ENCODE measurements around the gene TMF1. TPM values are rescaled to one million over a fixed set of nuclear protein-coding genes. Genes with fewer than 3 reads are reported as not detected.

TMF1 gene
- total and polyA plus RNA-seq, 2 of the 8 experiments (the other 6 are each of a cell fraction or from before 2014, with no cell fraction given), result 1.4 to 18.3 TPM

GRCh38 chr3:69009559-69010410 lies 42.3 kb downstream of the TMF1 start:
- no peak overlapping the region for H2BK12ac ChIP-seq (ENCODE audit: low read depth, low read length)
- DNase-seq (ENCODE audit: low read depth in 1 of 2, low spot score in 2 of 2) (peak in 1 of 2 experiments; percentile 63), FAIRE-seq (peak; percentile 99)
- H3K56ac ChIP-seq (replicated peaks; ENCODE audit: insufficient read length, low read depth, low read length), result no peak overlapping the region
- ChIA-PET POLR2A (ENCODE audit: partially characterized antibody) (interaction anchor here (0.5 to 2.6 kb wide), 13 partner anchors 9 to 1141 kb away, joined by 3 to 8 read pairs (median 3); partner anchors contain the start of gene TMF1), CTCF (ENCODE audit: partially characterized antibody) (interaction anchor here (1.0 kb wide), 1 partner anchor 16 kb away, joined by 4 read pairs; no protein-coding TSS in a partner anchor)
- H3K23ac ChIP-seq (ENCODE audit: insufficient read length), result no peak overlapping the region
- H3K18ac ChIP-seq (ENCODE audit: extremely low read depth, low read length), result no peak overlapping the region
- peak overlapping the region; percentile 55 for H2BK5ac ChIP-seq (ENCODE audit: low read depth, low read length)
- peaks cover 0 to 4% (median 0%) of the 10 kb centered on the region in 4 experiments; a peak in 2 of 7 replicates for H3K27me3 ChIP-seq (replicated peaks in 1 of 4; ENCODE audit: control insufficient read depth in 3 of 4, extremely low read depth in 1 of 4, insufficient read depth in 3 of 4, low read length in 3 of 4)
- H3K4me3 ChIP-seq (ENCODE audit: extremely low read depth in 1 of 4, insufficient read depth in 2 of 4, low read depth in 3 of 4, low read length in 4 of 4), result peak overlapping the region in 1 of 4 experiments; percentile 23; a peak in 1 of 8 replicates
- peaks cover 4% of the 10 kb centered on the region for H3K23me2 ChIP-seq (ENCODE audit: low read depth, low read length)
- no peaks in the 10 kb centered on the region for H3K9me3 ChIP-seq (ENCODE audit: insufficient read depth in 2 of 2, low read depth in 1 of 2, low read length in 1 of 2)
- 6% methylated on average over 3 of the region's 3 CpGs; no CpG with 5 or more reads in 1 of the 2 experiments for WGBS, 2 experiments (ENCODE audit: extremely low coverage in 1 of 2, insufficient coverage in 1 of 2, insufficient read length in 1 of 2, insufficient replicate concordance in 2 of 2, low coverage in 1 of 2, low lambda C conversion rate in 2 of 2, missing lambda C conversion rate in 1 of 2)
- H3K27ac ChIP-seq (ENCODE audit: low read depth, low read length), result peak overlapping the region; percentile 79; the same call in 1 of the 2 replicates
- no peak overlapping the region for H2BK120ac ChIP-seq (replicated peaks; ENCODE audit: low read depth, low read length)
- H2BK15ac ChIP-seq (ENCODE audit: low read length), result no peak overlapping the region
- H2AFZ ChIP-seq (ENCODE audit: low read length), result no peak overlapping the region
- H3K4ac ChIP-seq (replicated peaks; ENCODE audit: insufficient read length, low read depth, low read length), result no peak overlapping the region
- peaks cover 0 to 3% (median under 1%) of the 10 kb centered on the region in 4 experiments; a peak in 3 of 8 replicates for H3K36me3 ChIP-seq (ENCODE audit: control insufficient read depth in 2 of 4, insufficient read depth in 4 of 4, low read length in 3 of 4)
- no peaks in the 10 kb centered on the region for H3K79me1 ChIP-seq (ENCODE audit: low read depth, low read length)
- H4K91ac ChIP-seq (replicated peaks; ENCODE audit: insufficient read length, low read length), result no peak overlapping the region
- peak overlapping the region in 1 of 2 experiments; percentile 37; a peak in 2 of 4 replicates for H3K4me2 ChIP-seq (ENCODE audit: insufficient read depth in 1 of 2, low read depth in 2 of 2, low read length in 2 of 2)
- H2AK5ac ChIP-seq (ENCODE audit: low read depth, low read length), result no peak overlapping the region
- H3K9ac ChIP-seq (replicated peaks in 1 of 4; ENCODE audit: extremely low read depth in 1 of 4, low read depth in 3 of 4, low read length in 3 of 4), result no peak overlapping the region
- H3K4me1 ChIP-seq (replicated peaks in 1 of 4; ENCODE audit: control insufficient read depth in 3 of 4, insufficient read depth in 4 of 4, low read length in 3 of 4), result peaks cover 3 to 19% (median 8%) of the 10 kb centered on the region in 4 experiments
- no peak overlapping the region for H4K8ac ChIP-seq (ENCODE audit: extremely low read depth, insufficient read depth, low read length)
- H4K5ac ChIP-seq (ENCODE audit: insufficient read length, low read depth, low read length), result no peak overlapping the region
- H2BK20ac ChIP-seq (ENCODE audit: low read length), result no peak overlapping the region
- no peak overlapping the region for H3K14ac ChIP-seq (ENCODE audit: insufficient read length)
- H3K79me2 ChIP-seq (ENCODE audit: control insufficient read depth in 1 of 2, insufficient read depth in 2 of 2, low read length in 2 of 2), result no peaks in the 10 kb centered on the region
- H4K20me1 ChIP-seq (replicated peaks in 1 of 2; ENCODE audit: control insufficient read depth in 1 of 2, insufficient read depth in 2 of 2, low read length in 2 of 2), result no peaks in the 10 kb centered on the region
- TF ChIP-seq NANOG (IDR thresholded peaks at IDR 0.05; ENCODE audit: insufficient read depth, low read depth, low read length, poor library complexity, severe bottlenecking) (peak; percentile 50), CEBPB (IDR thresholded peaks at IDR 0.05; ENCODE audit: low read depth, low read length) (peak; percentile 44; the same call in 1 of the 2 replicates), SP1 (IDR thresholded peaks at IDR 0.05; ENCODE audit: low read depth, low read length) (peak; percentile 45; the same call in 1 of the 2 replicates), RNF2 (IDR thresholded peaks at IDR 0.05; ENCODE audit: borderline replicate concordance, low read depth, low read length, missing control alignments, poor library complexity, severe bottlenecking) (no peak), TBP (IDR thresholded peaks at IDR 0.05; ENCODE audit: low read depth, low read length) (peak; percentile 68), ASH2L (IDR thresholded peaks at IDR 0.05; ENCODE audit: low read length) (no peak), POLR2AphosphoS5 (IDR thresholded peaks at IDR 0.05; ENCODE audit: low read depth, low read length) (peak; percentile 56; the same call in 1 of the 2 replicates), CHD2 (IDR thresholded peaks at IDR 0.05; ENCODE audit: low read length) (peak; percentile 18; the same call in 1 of the 2 replicates), TAF1 (IDR thresholded peaks at IDR 0.05; ENCODE audit: low read depth, low read length) (peak; percentile 46; the same call in 1 of the 2 replicates), EP300 (IDR thresholded peaks at IDR 0.05; ENCODE audit: borderline replicate concordance in 1 of 2, low read depth in 2 of 2, low read length in 2 of 2) (peak in 1 of 2 experiments; percentile 53; a peak in 1 of 3 replicates), SRF (IDR thresholded peaks at IDR 0.05; ENCODE audit: low read depth, low read length) (peak; percentile 74)

All from H1 (cell line).